ENCODE results near the gene FAM13C. TPM values are rescaled to one million over a fixed set of nuclear protein-coding genes. Genes with fewer than 3 reads are reported as not detected.

The FAM13C gene
- total RNA-seq, 1 donor from 2014 or later, result 5.4 TPM

- intact Hi-C loops (cut with micrococcal nuclease), result no loop called here
- no peak for DNase-seq
- ATAC-seq, result no peak
These were observed 76.5 kb downstream of the FAM13C start for GRCh38 chr10:59285848-59286247.

- intact Hi-C loops (cut with micrococcal nuclease), result no loop called here
- DNase-seq (no peak), ATAC-seq (no peak)
These were observed 77.3 kb downstream of the FAM13C start for GRCh38 chr10:59285073-59285472.

- DNase-seq, result no peak
- ATAC-seq, result no peak
- intact Hi-C loops (cut with micrococcal nuclease), result no loop called here
These were observed 78.0 kb downstream of the FAM13C start for GRCh38 chr10:59284118-59284975.

- intact Hi-C loops (cut with micrococcal nuclease), result no loop called here
- DNase-seq (no peak), ATAC-seq (no peak)
These were observed 78.8 kb downstream of the FAM13C start for GRCh38 chr10:59283456-59284091.

GRCh38 chr10:59281861-59282260, 80.5 kb downstream of the FAM13C start:
- intact Hi-C loops (cut with micrococcal nuclease), result no loop called here
- DNase-seq (no peak), ATAC-seq (no peak)

GRCh38 chr10:59279991-59280505, 82.3 kb downstream of the FAM13C start:
- intact Hi-C loops (cut with micrococcal nuclease), result no loop called here
- ATAC-seq, result no peak

GRCh38 chr10:59279476-59279875, 82.9 kb downstream of the FAM13C start:
- ATAC-seq (no peak), DNase-seq (no peak)
- intact Hi-C loops (cut with micrococcal nuclease), result no loop called here

More at GRCh38 chr10:59279991-59280505, 82.3 kb downstream of the FAM13C start:
- DNase-seq, result no peak

GRCh38 chr10:59276919-59277318, 85.4 kb downstream of the FAM13C start:
- no peak for ATAC-seq
- no peak for DNase-seq
- intact Hi-C loops (cut with micrococcal nuclease), result no loop called here

GRCh38 chr10:59276133-59276532, 86.2 kb downstream of the FAM13C start:
- intact Hi-C loops (cut with micrococcal nuclease), result no loop called here
- ATAC-seq (no peak), DNase-seq (no peak)

- intact Hi-C loops (cut with micrococcal nuclease), result no loop called here
- DNase-seq (no peak), ATAC-seq (peak; percentile 28)
These were observed 88.9 kb downstream of the FAM13C start for GRCh38 chr10:59273445-59273844.

GRCh38 chr10:59272061-59272460, 90.3 kb downstream of the FAM13C start:
- intact Hi-C loops (cut with micrococcal nuclease), result no loop called here
- DNase-seq (no peak), ATAC-seq (no peak)

GRCh38 chr10:59271160-59271559, 91.2 kb downstream of the FAM13C start:
- ATAC-seq (no peak), DNase-seq (no peak)
- intact Hi-C loops (cut with micrococcal nuclease), result no loop called here

- no peak for ATAC-seq
- intact Hi-C loops (cut with micrococcal nuclease), result no loop called here
- DNase-seq, result no peak
These were observed 91.9 kb downstream of the FAM13C start for GRCh38 chr10:59270492-59270891.

GRCh38 chr10:59269651-59270050, 92.7 kb downstream of the FAM13C start:
- DNase-seq, result no peak
- intact Hi-C loops (cut with micrococcal nuclease), result no loop called here
- no peak for ATAC-seq

GRCh38 chr10:59268460-59268859, 93.9 kb downstream of the FAM13C start:
- intact Hi-C loops (cut with micrococcal nuclease), result no loop called here
- DNase-seq, result no peak
- no peak for ATAC-seq

- intact Hi-C loops (cut with micrococcal nuclease), result no loop called here
- no peak for ATAC-seq
These were observed 96.0 kb downstream of the FAM13C start for GRCh38 chr10:59266321-59266720.

GRCh38 chr10:59265141-59265540, 97.2 kb downstream of the FAM13C start:
- no peak for ATAC-seq
- intact Hi-C loops (cut with micrococcal nuclease), result no loop called here

More at GRCh38 chr10:59266321-59266720, 96.0 kb downstream of the FAM13C start:
- DNase-seq, result no peak

GRCh38 chr10:59258890-59259289, 103.5 kb downstream of the FAM13C start:
- DNase-seq (no peak), ATAC-seq (no peak)
- intact Hi-C loops (cut with micrococcal nuclease), result no loop called here

More at GRCh38 chr10:59265141-59265540, 97.2 kb downstream of the FAM13C start:
- no peak for DNase-seq

GRCh38 chr10:59257224-59257623, 105.1 kb downstream of the FAM13C start:
- intact Hi-C loops (cut with micrococcal nuclease), result no loop called here
- ATAC-seq (no peak), DNase-seq (no peak)

GRCh38 chr10:59255463-59255862, 106.9 kb downstream of the FAM13C start:
- ATAC-seq, result no peak
- intact Hi-C loops (cut with micrococcal nuclease), result no loop called here
- DNase-seq, result no peak

All from left ventricle myocardium superior (tissue), 1 donor.